CD4-positive, alpha-beta T cell (primary cell): ENCODE data around the gene SEMA4B. TPM values are rescaled to one million over a fixed set of nuclear protein-coding genes. Genes with fewer than 3 reads are reported as not detected.
"Not testable (repeated sequence)": the region's sequence is repeated elsewhere in the genome, so short reads cannot be mapped to it uniquely, and the experiment has no call there.

ENCODE experiments used
- ATAC-seq: fragments of 200-7000 bp; cut with Tn5 transposase; one replicate; pipeline ENCODE4 v1.10.0; 2022; ENCODE audit warnings: mild to moderate bottlenecking; ENCODE audit not compliant: poor library complexity
- CTCF ChIA-PET: fragments of 350-600 bp; sonication (Branson Sonifier 250); formaldehyde crosslinking; loops from one replicate; lab custom pipeline; 2021; ENCODE audit warnings: antibody characterized with exemption, inconsistent platforms; lab: Charles Lee
- POLR2A ChIA-PET: fragments of 350-600 bp; sonication (Branson Sonifier 250); formaldehyde crosslinking; loops from one replicate; lab custom pipeline; 2021; ENCODE audit warnings: antibody characterized with exemption, inconsistent platforms; lab: Charles Lee
- DNase-seq, 14 experiments: peaks; one replicate each; pipeline ENCODE4 v3.0.0-alpha.2; 2013 to 2020; ENCODE audit warnings: mixed read lengths in 2 of 14
- H3K27ac ChIP-seq, 2 donors: one replicate each; pipeline versions ENCODE4 v1.5.1 to v1.7.0; 2013; ENCODE audit warnings: low read length in 2 of 2, low read depth in 1 of 2, mild to moderate bottlenecking in 1 of 2
- H3K27me3 ChIP-seq, 2 experiments: 1 replicate in 1 of 2; 2 replicates in 1 of 2; pipeline versions ENCODE4 v1.6.1 to v1.7.0; 2013; ENCODE audit warnings: low read length in 2 of 2, control low read depth in 1 of 2, mild to moderate bottlenecking in 1 of 2, moderate library complexity in 1 of 2; ENCODE audit not compliant: insufficient read depth in 2 of 2, control insufficient read depth in 1 of 2
- H3K36me3 ChIP-seq: one replicate; pipeline ENCODE4 v1.6.1; 2013; ENCODE audit warnings: low read length, control low read depth; ENCODE audit not compliant: insufficient read depth
- H3K4me1 ChIP-seq: one replicate; pipeline ENCODE4 v1.6.1; 2013; ENCODE audit warnings: low read length, control low read depth; ENCODE audit not compliant: insufficient read depth
- H3K4me3 ChIP-seq: one replicate; pipeline ENCODE4 v1.5.1; 2013; ENCODE audit warnings: mild to moderate bottlenecking, low read length, moderate library complexity
- H3K9me3 ChIP-seq, 2 experiments: 1 replicate in 1 of 2; 2 replicates in 1 of 2; pipeline versions ENCODE4 v1.6.1 to v1.7.0; 2013; ENCODE audit warnings: low read length in 2 of 2, mild to moderate bottlenecking in 2 of 2, control low read depth in 1 of 2, moderate library complexity in 1 of 2; ENCODE audit not compliant: control insufficient read depth in 1 of 2, insufficient read depth in 1 of 2
- H3K27ac Mint-ChIP-seq: one replicate; pipeline ENCODE4 v1.8.0; 2020; ENCODE audit warnings: mixed read lengths
- H3K27me3 Mint-ChIP-seq: one replicate; pipeline ENCODE4 v1.8.0; 2021; ENCODE audit warnings: mixed read lengths
- H3K36me3 Mint-ChIP-seq: one replicate; pipeline ENCODE4 v1.8.0; 2021; ENCODE audit warnings: low read depth, mixed read lengths
- H3K4me1 Mint-ChIP-seq: one replicate; pipeline ENCODE4 v1.8.0; 2021; ENCODE audit warnings: low read depth, mixed read lengths
- H3K4me3 Mint-ChIP-seq: one replicate; pipeline ENCODE4 v1.8.0; 2020; ENCODE audit warnings: mild to moderate bottlenecking, mixed read lengths
- H3K9me3 Mint-ChIP-seq: one replicate; pipeline ENCODE4 v1.8.0; 2020; ENCODE audit warnings: mixed read lengths
- intact Hi-C, 2 experiments: fragments of 100-400 bp; cut with DNase I in 1 of 2; cut with micrococcal nuclease in 1 of 2; formaldehyde crosslinking; loops; one replicate each; pipeline versions ENCODE4 v1.15.1 to v1.9.0; 2023 to 2025; cut with DNase I, micrococcal nuclease
- total RNA-seq, 174 experiments: library from RNA in 2 of 174; stranded (reverse) in 2 of 174; gene quantifications; one replicate each; pipeline ENCODE4 v1.2.3 and lab custom pipeline; 2021 to 2026
- TF ChIP-seq, protein P1 (sequence below): fragments of 200-600 bp; IDR thresholded peaks from one replicate; pipeline ENCODE4 v1.8.0; 2022; ENCODE audit warnings: antibody characterized with exemption, mild to moderate bottlenecking

SEMA4B gene
- total RNA-seq, 2 experiments from 2014 or later = 8.0 to 9.5 TPM

DNA sequence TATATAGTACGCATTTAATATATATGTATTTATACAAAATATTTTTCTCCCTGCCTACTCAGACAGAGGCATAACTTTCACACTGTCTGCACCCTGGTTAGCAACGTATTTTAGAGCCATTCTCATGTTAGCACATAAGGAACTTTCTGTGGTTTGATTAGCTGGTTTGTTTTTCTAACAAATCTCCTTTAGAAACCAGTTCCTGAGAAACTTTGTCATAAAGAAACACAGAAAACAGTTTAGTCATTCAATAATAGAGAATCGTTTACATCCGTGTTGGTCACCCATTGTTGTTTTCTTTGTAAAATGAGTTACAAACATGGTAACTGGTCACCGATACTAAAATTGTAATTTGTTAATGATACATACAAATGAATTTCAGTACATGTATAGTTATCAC is 58.4 kb downstream of the SEMA4B start:
- CTCF ChIA-PET = no interaction called here
- TF ChIP-seq, protein P1, sequence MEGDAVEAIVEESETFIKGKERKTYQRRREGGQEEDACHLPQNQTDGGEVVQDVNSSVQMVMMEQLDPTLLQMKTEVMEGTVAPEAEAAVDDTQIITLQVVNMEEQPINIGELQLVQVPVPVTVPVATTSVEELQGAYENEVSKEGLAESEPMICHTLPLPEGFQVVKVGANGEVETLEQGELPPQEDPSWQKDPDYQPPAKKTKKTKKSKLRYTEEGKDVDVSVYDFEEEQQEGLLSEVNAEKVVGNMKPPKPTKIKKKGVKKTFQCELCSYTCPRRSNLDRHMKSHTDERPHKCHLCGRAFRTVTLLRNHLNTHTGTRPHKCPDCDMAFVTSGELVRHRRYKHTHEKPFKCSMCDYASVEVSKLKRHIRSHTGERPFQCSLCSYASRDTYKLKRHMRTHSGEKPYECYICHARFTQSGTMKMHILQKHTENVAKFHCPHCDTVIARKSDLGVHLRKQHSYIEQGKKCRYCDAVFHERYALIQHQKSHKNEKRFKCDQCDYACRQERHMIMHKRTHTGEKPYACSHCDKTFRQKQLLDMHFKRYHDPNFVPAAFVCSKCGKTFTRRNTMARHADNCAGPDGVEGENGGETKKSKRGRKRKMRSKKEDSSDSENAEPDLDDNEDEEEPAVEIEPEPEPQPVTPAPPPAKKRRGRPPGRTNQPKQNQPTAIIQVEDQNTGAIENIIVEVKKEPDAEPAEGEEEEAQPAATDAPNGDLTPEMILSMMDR = no peak
- POLR2A ChIA-PET = no interaction called here
- no peaks in the 10 kb centered on the region for H3K27me3 Mint-ChIP-seq
- Histone ChIP-seq H3K36me3 (no peaks in the 10 kb centered on the region), H3K4me1 (peaks cover 5% of the 10 kb centered on the region), H3K27ac (no peak overlapping the region), H3K4me3 (no peak overlapping the region), H3K9me3 (no peaks in the 10 kb centered on the region), H3K27me3 (no peaks in the 10 kb centered on the region)
- ATAC-seq (no peak), DNase-seq (no peak)
- no peaks in the 10 kb centered on the region for H3K9me3 Mint-ChIP-seq
- intact Hi-C loops = no loop called here
- H3K4me1 Mint-ChIP-seq = peaks cover 4% of the 10 kb centered on the region
- H3K4me3 Mint-ChIP-seq = no peak overlapping the region
- no peaks in the 10 kb centered on the region for H3K36me3 Mint-ChIP-seq
- H3K27ac Mint-ChIP-seq = no peak overlapping the region

GRCh38 chr15:90260731-90261130 is 59.6 kb downstream of the SEMA4B start:
- H3K27ac Mint-ChIP-seq, H3K36me3 ChIP-seq, DNase-seq, H3K9me3 Mint-ChIP-seq, H3K27ac ChIP-seq, H3K27me3 ChIP-seq, H3K27me3 Mint-ChIP-seq, H3K9me3 ChIP-seq, H3K4me3 ChIP-seq, H3K4me3 Mint-ChIP-seq, CTCF ChIA-PET, ATAC-seq: not testable (repeated sequence)
- H3K4me1 ChIP-seq = peaks cover 12% of the 10 kb centered on the region
- Mint-ChIP-seq H3K4me1 (peaks cover 15% of the 10 kb centered on the region), H3K36me3 (peaks cover 10% of the 10 kb centered on the region)
- intact Hi-C loops = loop anchor here in 1 of 2 experiments (10.0 kb wide), 1 partner anchor 366 kb away; the partner anchor contains the start of gene AP3S2
- POLR2A ChIA-PET = interaction anchor here (0.7 to 3.2 kb wide), 3 partner anchors 27 to 328 kb away, joined by 3 to 9 read pairs (median 5); partner anchors contain the start of genes CIB1, GDPGP1 and SEMA4B

DNA sequence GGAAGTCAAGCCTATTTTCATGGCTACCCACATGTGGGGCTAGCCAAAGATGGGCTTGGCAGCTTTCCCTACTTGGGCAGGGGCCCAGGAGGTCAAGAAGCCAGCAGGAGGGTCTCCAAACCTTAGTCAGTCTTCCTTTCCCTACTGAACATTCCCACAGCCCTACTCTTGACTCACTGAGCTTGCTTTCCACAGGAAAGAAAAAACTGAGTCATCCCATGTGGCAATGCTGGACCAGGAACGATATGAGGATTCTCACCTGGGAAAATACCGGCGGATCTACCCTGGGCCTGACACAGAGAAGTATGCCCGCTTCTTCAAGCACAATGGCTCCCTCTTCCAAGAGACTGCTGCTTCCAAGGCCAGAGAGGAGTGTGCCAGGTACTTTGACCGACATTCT is 60.7 kb downstream of the SEMA4B start:
- ATAC-seq (no peak), DNase-seq (no peak)
- Histone ChIP-seq H3K9me3 (no peaks in the 10 kb centered on the region), H3K4me3 (no peak overlapping the region), H3K27ac (no peak overlapping the region), H3K36me3 (no peaks in the 10 kb centered on the region), H3K27me3 (no peaks in the 10 kb centered on the region), H3K4me1 (peaks cover 16% of the 10 kb centered on the region)
- TF ChIP-seq, protein P1 = no peak
- Mint-ChIP-seq H3K36me3 (peaks cover 21% of the 10 kb centered on the region), H3K4me3 (no peak overlapping the region), H3K9me3 (no peaks in the 10 kb centered on the region), H3K27ac (peak overlapping the region; percentile 10), H3K27me3 (no peaks in the 10 kb centered on the region), H3K4me1 (peaks cover 25% of the 10 kb centered on the region)
- intact Hi-C loops = loop anchor here in 1 of 2 experiments (10.0 kb wide), 1 partner anchor 367 kb away; the partner anchor contains the start of gene AP3S2
- ChIA-PET POLR2A (interaction anchor here (2.0 to 3.2 kb wide), 2 partner anchors 28 to 61 kb away, joined by 5 to 9 read pairs; partner anchors contain the start of genes CIB1, GDPGP1 and SEMA4B), CTCF (interaction anchor here (0.8 kb wide), 1 partner anchor 39 kb away, joined by 3 read pairs; no protein-coding TSS in a partner anchor)
